SK-N-SH treated with all-trans-retinoic acid at 6 μM for 48 hours (cell line): ENCODE results near the gene IL15.

Experiments used
- ARNTL ChIP-seq: fragments of 450-650 bp; formaldehyde crosslinking; IDR thresholded peaks from 2 replicates; pipeline ENCODE4 v1.5.0; 2020; ENCODE audit warnings: low read depth, mild to moderate bottlenecking, moderate library complexity, borderline replicate concordance
- CSDC2 ChIP-seq: fragments of 250-450 bp; sonication (Bioruptor Pico); IDR thresholded peaks from 2 replicates; pipeline ENCODE4 v1.5.0; 2020; ENCODE audit warnings: mild to moderate bottlenecking, moderate library complexity
- GLIS3 ChIP-seq: fragments of 250-450 bp; sonication (Bioruptor Pico); IDR thresholded peaks from 2 replicates; pipeline ENCODE4 v1.5.0; 2020; ENCODE audit warnings: mild to moderate bottlenecking, moderate library complexity
- ISL1 ChIP-seq: fragments of 250-450 bp; sonication (Bioruptor Pico); IDR thresholded peaks from 2 replicates; pipeline ENCODE4 v2.1.2; 2022; ENCODE audit warnings: mild to moderate bottlenecking, moderate library complexity
- PPARA ChIP-seq: fragments of 250-450 bp; sonication (Bioruptor Pico); IDR thresholded peaks from 2 replicates; pipeline ENCODE4 v1.5.0; 2020; ENCODE audit warnings: mild to moderate bottlenecking, borderline replicate concordance
- RARB ChIP-seq: fragments of 250-450 bp; sonication (Bioruptor Pico); IDR thresholded peaks from 2 replicates; pipeline ENCODE4 v1.8.0; 2021; ENCODE audit warnings: mild to moderate bottlenecking, moderate library complexity
- SNAI2 ChIP-seq: fragments of 250-450 bp; sonication (Bioruptor Pico); IDR thresholded peaks from 2 replicates; pipeline ENCODE4 v1.5.0; 2020; ENCODE audit warnings: mild to moderate bottlenecking, moderate library complexity
- TCF4 ChIP-seq: fragments of 250-450 bp; sonication (Bioruptor Pico); IDR thresholded peaks from 2 replicates; pipeline ENCODE4 v1.8.0; 2021; ENCODE audit warnings: mild to moderate bottlenecking, moderate library complexity, borderline replicate concordance
- TOX ChIP-seq: fragments of 250-450 bp; sonication (Bioruptor Pico); IDR thresholded peaks from 2 replicates; pipeline ENCODE4 v1.8.0; 2021; ENCODE audit warnings: mild to moderate bottlenecking, moderate library complexity, borderline replicate concordance
- ZFP3 ChIP-seq: fragments of 250-450 bp; sonication (Bioruptor Pico); IDR thresholded peaks from 2 replicates; pipeline ENCODE4 v1.5.0; 2020; ENCODE audit warnings: mild to moderate bottlenecking, moderate library complexity
- TF ChIP-seq, protein P1 (sequence below): fragments of 250-450 bp; sonication (Bioruptor Pico); IDR thresholded peaks from 2 replicates; pipeline ENCODE4 v1.8.0; 2020; ENCODE audit warnings: mild to moderate bottlenecking, moderate library complexity, borderline replicate concordance
- TF ChIP-seq, protein P2 (sequence below): fragments of 250-450 bp; sonication (Bioruptor Pico); IDR thresholded peaks from 2 replicates; pipeline ENCODE4 v1.5.1; 2020; ENCODE audit warnings: low read depth, mild to moderate bottlenecking, moderate library complexity
- TF ChIP-seq, protein P3 (sequence below): fragments of 250-450 bp; sonication (Bioruptor Pico); IDR thresholded peaks from 2 replicates; pipeline ENCODE4 v1.5.0; 2020; ENCODE audit warnings: mild to moderate bottlenecking, moderate library complexity

DNA sequence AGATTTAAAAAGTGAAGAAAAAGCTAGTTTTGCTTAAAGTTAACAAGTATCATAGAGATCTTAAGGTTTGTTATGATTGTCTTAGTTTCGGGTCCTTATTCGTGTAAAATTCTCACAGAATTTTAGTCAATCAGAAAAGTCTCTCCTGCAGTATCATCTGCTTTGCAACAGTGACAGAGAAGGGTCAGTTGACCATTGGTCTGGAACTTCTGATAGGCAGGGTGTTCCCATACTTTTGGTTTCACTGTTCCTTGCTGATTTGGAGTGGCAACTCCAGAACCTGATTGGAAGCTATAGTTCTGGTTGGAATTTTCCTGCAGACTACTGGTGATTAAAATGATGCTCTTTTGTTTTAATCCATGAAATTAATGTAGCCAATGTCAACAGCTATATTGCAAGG lies 1.8 kb downstream of the IL15 start:
- TF ChIP-seq PPARA (CRISPR knock-in tag) (no peak), TOX (CRISPR knock-in tag) (no peak), CSDC2 (no peak), RARB (CRISPR knock-in tag) (no peak), GLIS3 (CRISPR knock-in tag) (no peak), TCF4 (CRISPR knock-in tag) (no peak), SNAI2 (no peak), ARNTL (no peak), ZFP3 (no peak), ISL1 (no peak)
- TF ChIP-seq, protein P1, sequence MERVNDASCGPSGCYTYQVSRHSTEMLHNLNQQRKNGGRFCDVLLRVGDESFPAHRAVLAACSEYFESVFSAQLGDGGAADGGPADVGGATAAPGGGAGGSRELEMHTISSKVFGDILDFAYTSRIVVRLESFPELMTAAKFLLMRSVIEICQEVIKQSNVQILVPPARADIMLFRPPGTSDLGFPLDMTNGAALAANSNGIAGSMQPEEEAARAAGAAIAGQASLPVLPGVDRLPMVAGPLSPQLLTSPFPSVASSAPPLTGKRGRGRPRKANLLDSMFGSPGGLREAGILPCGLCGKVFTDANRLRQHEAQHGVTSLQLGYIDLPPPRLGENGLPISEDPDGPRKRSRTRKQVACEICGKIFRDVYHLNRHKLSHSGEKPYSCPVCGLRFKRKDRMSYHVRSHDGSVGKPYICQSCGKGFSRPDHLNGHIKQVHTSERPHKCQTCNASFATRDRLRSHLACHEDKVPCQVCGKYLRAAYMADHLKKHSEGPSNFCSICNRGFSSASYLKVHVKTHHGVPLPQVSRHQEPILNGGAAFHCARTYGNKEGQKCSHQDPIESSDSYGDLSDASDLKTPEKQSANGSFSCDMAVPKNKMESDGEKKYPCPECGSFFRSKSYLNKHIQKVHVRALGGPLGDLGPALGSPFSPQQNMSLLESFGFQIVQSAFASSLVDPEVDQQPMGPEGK (CRISPR knock-in tag): no peak
- TF ChIP-seq, protein P2, sequence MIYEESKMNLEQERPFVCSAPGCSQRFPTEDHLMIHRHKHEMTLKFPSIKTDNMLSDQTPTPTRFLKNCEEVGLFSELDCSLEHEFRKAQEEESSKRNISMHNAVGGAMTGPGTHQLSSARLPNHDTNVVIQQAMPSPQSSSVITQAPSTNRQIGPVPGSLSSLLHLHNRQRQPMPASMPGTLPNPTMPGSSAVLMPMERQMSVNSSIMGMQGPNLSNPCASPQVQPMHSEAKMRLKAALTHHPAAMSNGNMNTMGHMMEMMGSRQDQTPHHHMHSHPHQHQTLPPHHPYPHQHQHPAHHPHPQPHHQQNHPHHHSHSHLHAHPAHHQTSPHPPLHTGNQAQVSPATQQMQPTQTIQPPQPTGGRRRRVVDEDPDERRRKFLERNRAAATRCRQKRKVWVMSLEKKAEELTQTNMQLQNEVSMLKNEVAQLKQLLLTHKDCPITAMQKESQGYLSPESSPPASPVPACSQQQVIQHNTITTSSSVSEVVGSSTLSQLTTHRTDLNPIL (CRISPR knock-in tag): no peak
- TF ChIP-seq, protein P3, sequence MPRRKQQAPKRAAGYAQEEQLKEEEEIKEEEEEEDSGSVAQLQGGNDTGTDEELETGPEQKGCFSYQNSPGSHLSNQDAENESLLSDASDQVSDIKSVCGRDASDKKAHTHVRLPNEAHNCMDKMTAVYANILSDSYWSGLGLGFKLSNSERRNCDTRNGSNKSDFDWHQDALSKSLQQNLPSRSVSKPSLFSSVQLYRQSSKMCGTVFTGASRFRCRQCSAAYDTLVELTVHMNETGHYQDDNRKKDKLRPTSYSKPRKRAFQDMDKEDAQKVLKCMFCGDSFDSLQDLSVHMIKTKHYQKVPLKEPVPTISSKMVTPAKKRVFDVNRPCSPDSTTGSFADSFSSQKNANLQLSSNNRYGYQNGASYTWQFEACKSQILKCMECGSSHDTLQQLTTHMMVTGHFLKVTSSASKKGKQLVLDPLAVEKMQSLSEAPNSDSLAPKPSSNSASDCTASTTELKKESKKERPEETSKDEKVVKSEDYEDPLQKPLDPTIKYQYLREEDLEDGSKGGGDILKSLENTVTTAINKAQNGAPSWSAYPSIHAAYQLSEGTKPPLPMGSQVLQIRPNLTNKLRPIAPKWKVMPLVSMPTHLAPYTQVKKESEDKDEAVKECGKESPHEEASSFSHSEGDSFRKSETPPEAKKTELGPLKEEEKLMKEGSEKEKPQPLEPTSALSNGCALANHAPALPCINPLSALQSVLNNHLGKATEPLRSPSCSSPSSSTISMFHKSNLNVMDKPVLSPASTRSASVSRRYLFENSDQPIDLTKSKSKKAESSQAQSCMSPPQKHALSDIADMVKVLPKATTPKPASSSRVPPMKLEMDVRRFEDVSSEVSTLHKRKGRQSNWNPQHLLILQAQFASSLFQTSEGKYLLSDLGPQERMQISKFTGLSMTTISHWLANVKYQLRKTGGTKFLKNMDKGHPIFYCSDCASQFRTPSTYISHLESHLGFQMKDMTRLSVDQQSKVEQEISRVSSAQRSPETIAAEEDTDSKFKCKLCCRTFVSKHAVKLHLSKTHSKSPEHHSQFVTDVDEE: no peak
